Measurements from ENCODE around the gene MATN1. TPM values are rescaled to one million over a fixed set of nuclear protein-coding genes. Genes with fewer than 3 reads are reported as not detected.

The MATN1 gene
- total RNA-seq, 1 donor = not detected

GRCh38 chr1:30761381-30762151 lies 38.2 kb upstream of the MATN1 start:
- no peak for DNase-seq (ENCODE audit: low read depth)
- no peak overlapping the region for H3K4me3 ChIP-seq (ENCODE audit: low read depth, low read length)
- no peak for TF ChIP-seq CTCF (IDR thresholded peaks at IDR 0.05; ENCODE audit: insufficient read depth, low read depth, low read length)

- no peak for DNase-seq (ENCODE audit: low read depth)
- H3K4me3 ChIP-seq (ENCODE audit: low read depth, low read length) = no peak overlapping the region
- no peak for TF ChIP-seq CTCF (IDR thresholded peaks at IDR 0.05; ENCODE audit: insufficient read depth, low read depth, low read length)
Observed at GRCh38 chr1:30760596-30761324, 37.4 kb upstream of the MATN1 start.

- TF ChIP-seq CTCF (IDR thresholded peaks at IDR 0.05; ENCODE audit: insufficient read depth, low read depth, low read length) = no peak
Observed at GRCh38 chr1:30759718-30760281, 36.4 kb upstream of the MATN1 start.

GRCh38 chr1:30758785-30759380 lies 35.5 kb upstream of the MATN1 start:
- DNase-seq (ENCODE audit: low read depth) = no peak
- H3K4me3 ChIP-seq (ENCODE audit: low read depth, low read length) = no peak overlapping the region
- no peak for TF ChIP-seq CTCF (IDR thresholded peaks at IDR 0.05; ENCODE audit: insufficient read depth, low read depth, low read length)

More at GRCh38 chr1:30759718-30760281, 36.4 kb upstream of the MATN1 start:
- H3K4me3 ChIP-seq (ENCODE audit: low read depth, low read length) = no peak overlapping the region
- DNase-seq (ENCODE audit: low read depth) = no peak

GRCh38 chr1:30758121-30758688 lies 34.8 kb upstream of the MATN1 start:
- no peak overlapping the region for H3K4me3 ChIP-seq (ENCODE audit: low read depth, low read length)
- no peak for DNase-seq (ENCODE audit: low read depth)
- TF ChIP-seq CTCF (IDR thresholded peaks at IDR 0.05; ENCODE audit: insufficient read depth, low read depth, low read length) = no peak

- DNase-seq (ENCODE audit: low read depth) = no peak
- no peak for TF ChIP-seq CTCF (IDR thresholded peaks at IDR 0.05; ENCODE audit: insufficient read depth, low read depth, low read length)
- H3K4me3 ChIP-seq (ENCODE audit: low read depth, low read length) = no peak within 1 kb of the TSS
Observed at GRCh38 chr1:30757352-30758120, 34.2 kb upstream of the MATN1 start, which contains the start of gene LAPTM5. TSS of gene LAPTM5 (minus strand) at chr1:30757774. CDS start at chr1:30757745, 29 bp downstream.

Data from fibroblast of villous mesenchyme (primary cell).